CD4-positive, alpha-beta T cell (primary cell): Measurements from ENCODE around the gene IL16. TPM values are rescaled to one million over a fixed set of nuclear protein-coding genes. Genes with fewer than 3 reads are reported as not detected.

Source experiments
- ATAC-seq: fragments of 200-7000 bp; cut with Tn5 transposase; one replicate; pipeline ENCODE4 v1.10.0; 2022; ENCODE audit warnings: mild to moderate bottlenecking; ENCODE audit not compliant: poor library complexity
- CTCF ChIA-PET: fragments of 350-600 bp; sonication (Branson Sonifier 250); formaldehyde crosslinking; loops from one replicate; lab custom pipeline; 2021; ENCODE audit warnings: antibody characterized with exemption, inconsistent platforms; lab: Charles Lee
- POLR2A ChIA-PET: fragments of 350-600 bp; sonication (Branson Sonifier 250); formaldehyde crosslinking; loops from one replicate; lab custom pipeline; 2021; ENCODE audit warnings: antibody characterized with exemption, inconsistent platforms; lab: Charles Lee
- DNase-seq, 14 experiments: peaks; one replicate each; pipeline ENCODE4 v3.0.0-alpha.2; 2013 to 2020; ENCODE audit warnings: mixed read lengths in 2 of 14
- H3K27ac ChIP-seq, 2 donors: one replicate each; pipeline versions ENCODE4 v1.5.1 to v1.7.0; 2013; ENCODE audit warnings: low read length in 2 of 2, low read depth in 1 of 2, mild to moderate bottlenecking in 1 of 2
- H3K27me3 ChIP-seq, 2 experiments: 1 replicate in 1 of 2; 2 replicates in 1 of 2; pipeline versions ENCODE4 v1.6.1 to v1.7.0; 2013; ENCODE audit warnings: low read length in 2 of 2, control low read depth in 1 of 2, mild to moderate bottlenecking in 1 of 2, moderate library complexity in 1 of 2; ENCODE audit not compliant: insufficient read depth in 2 of 2, control insufficient read depth in 1 of 2
- H3K36me3 ChIP-seq: one replicate; pipeline ENCODE4 v1.6.1; 2013; ENCODE audit warnings: low read length, control low read depth; ENCODE audit not compliant: insufficient read depth
- H3K4me1 ChIP-seq: one replicate; pipeline ENCODE4 v1.6.1; 2013; ENCODE audit warnings: low read length, control low read depth; ENCODE audit not compliant: insufficient read depth
- H3K4me3 ChIP-seq: one replicate; pipeline ENCODE4 v1.5.1; 2013; ENCODE audit warnings: mild to moderate bottlenecking, low read length, moderate library complexity
- H3K9me3 ChIP-seq, 2 experiments: 1 replicate in 1 of 2; 2 replicates in 1 of 2; pipeline versions ENCODE4 v1.6.1 to v1.7.0; 2013; ENCODE audit warnings: low read length in 2 of 2, mild to moderate bottlenecking in 2 of 2, control low read depth in 1 of 2, moderate library complexity in 1 of 2; ENCODE audit not compliant: control insufficient read depth in 1 of 2, insufficient read depth in 1 of 2
- H3K27ac Mint-ChIP-seq: one replicate; pipeline ENCODE4 v1.8.0; 2020; ENCODE audit warnings: mixed read lengths
- H3K27me3 Mint-ChIP-seq: one replicate; pipeline ENCODE4 v1.8.0; 2021; ENCODE audit warnings: mixed read lengths
- H3K36me3 Mint-ChIP-seq: one replicate; pipeline ENCODE4 v1.8.0; 2021; ENCODE audit warnings: low read depth, mixed read lengths
- H3K4me1 Mint-ChIP-seq: one replicate; pipeline ENCODE4 v1.8.0; 2021; ENCODE audit warnings: low read depth, mixed read lengths
- H3K4me3 Mint-ChIP-seq: one replicate; pipeline ENCODE4 v1.8.0; 2020; ENCODE audit warnings: mild to moderate bottlenecking, mixed read lengths
- H3K9me3 Mint-ChIP-seq: one replicate; pipeline ENCODE4 v1.8.0; 2020; ENCODE audit warnings: mixed read lengths
- intact Hi-C, 2 experiments: fragments of 100-400 bp; cut with DNase I in 1 of 2; cut with micrococcal nuclease in 1 of 2; formaldehyde crosslinking; loops; one replicate each; pipeline versions ENCODE4 v1.15.1 to v1.9.0; 2023 to 2025; cut with DNase I, micrococcal nuclease
- total RNA-seq, 174 experiments: library from RNA in 2 of 174; stranded (reverse) in 2 of 174; gene quantifications; one replicate each; pipeline ENCODE4 v1.2.3 and lab custom pipeline; 2021 to 2026
- TF ChIP-seq, protein P1 (sequence below): fragments of 200-600 bp; IDR thresholded peaks from one replicate; pipeline ENCODE4 v1.8.0; 2022; ENCODE audit warnings: antibody characterized with exemption, mild to moderate bottlenecking

The IL16 gene
- total RNA-seq, 2 experiments from 2014 or later: 164 to 168 TPM

DNA sequence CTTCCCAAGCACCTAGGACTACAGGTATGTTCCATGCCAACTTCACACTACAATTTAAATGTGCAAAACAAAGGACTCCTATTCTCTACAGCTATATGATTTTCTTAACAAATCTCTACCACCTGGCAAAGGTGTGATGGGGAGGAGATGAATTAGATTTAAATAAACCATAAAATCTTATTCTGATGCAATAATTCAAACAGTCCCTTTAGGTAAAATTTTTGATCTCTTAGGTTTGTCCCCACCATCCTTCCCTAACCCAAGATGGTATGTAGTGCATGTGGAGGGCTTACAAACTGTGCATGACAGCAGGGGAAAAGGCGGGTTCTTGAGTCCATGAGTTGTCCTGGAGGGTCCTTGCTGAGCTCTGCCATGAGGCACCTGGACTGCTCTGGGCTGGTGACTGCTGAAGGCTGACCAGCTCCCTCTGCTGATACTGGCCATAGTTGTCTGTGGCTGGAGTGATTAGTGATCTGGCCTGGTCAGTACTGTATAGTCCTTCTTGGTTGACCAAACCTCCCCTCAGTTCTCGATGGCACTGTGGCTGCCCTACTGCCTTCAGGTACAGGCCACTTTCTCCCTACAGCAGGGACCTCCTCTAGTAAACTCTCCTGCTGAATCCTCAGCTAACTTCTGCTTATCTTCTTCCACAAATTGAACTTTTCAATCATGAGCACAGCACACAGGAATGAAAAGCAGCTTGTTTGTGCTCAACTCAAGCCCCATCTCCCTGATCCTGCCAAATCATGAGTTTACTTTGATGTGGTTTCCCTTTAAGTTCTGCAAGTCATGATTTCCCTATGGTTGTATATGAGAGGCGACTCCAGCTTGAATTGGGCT lies 32.5 kb upstream of the IL16 start:
- Histone ChIP-seq H3K36me3 (no peaks in the 10 kb centered on the region), H3K27me3 (peaks cover 0 to 2% of the 10 kb centered on the region in 2 experiments), H3K9me3 (no peaks in the 10 kb centered on the region), H3K27ac (no peak overlapping the region), H3K4me3 (no peak overlapping the region), H3K4me1 (peaks cover 20% of the 10 kb centered on the region)
- ChIA-PET POLR2A (no interaction called here), CTCF (no interaction called here)
- TF ChIP-seq, protein P1, sequence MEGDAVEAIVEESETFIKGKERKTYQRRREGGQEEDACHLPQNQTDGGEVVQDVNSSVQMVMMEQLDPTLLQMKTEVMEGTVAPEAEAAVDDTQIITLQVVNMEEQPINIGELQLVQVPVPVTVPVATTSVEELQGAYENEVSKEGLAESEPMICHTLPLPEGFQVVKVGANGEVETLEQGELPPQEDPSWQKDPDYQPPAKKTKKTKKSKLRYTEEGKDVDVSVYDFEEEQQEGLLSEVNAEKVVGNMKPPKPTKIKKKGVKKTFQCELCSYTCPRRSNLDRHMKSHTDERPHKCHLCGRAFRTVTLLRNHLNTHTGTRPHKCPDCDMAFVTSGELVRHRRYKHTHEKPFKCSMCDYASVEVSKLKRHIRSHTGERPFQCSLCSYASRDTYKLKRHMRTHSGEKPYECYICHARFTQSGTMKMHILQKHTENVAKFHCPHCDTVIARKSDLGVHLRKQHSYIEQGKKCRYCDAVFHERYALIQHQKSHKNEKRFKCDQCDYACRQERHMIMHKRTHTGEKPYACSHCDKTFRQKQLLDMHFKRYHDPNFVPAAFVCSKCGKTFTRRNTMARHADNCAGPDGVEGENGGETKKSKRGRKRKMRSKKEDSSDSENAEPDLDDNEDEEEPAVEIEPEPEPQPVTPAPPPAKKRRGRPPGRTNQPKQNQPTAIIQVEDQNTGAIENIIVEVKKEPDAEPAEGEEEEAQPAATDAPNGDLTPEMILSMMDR: no peak
- intact Hi-C loops: no loop called here
- Mint-ChIP-seq H3K27ac (no peak overlapping the region), H3K36me3 (no peaks in the 10 kb centered on the region), H3K4me1 (peaks cover 20% of the 10 kb centered on the region), H3K9me3 (no peaks in the 10 kb centered on the region), H3K27me3 (peaks cover 39% of the 10 kb centered on the region), H3K4me3 (no peak overlapping the region)
- ATAC-seq: no peak
- no peak for DNase-seq

DNA sequence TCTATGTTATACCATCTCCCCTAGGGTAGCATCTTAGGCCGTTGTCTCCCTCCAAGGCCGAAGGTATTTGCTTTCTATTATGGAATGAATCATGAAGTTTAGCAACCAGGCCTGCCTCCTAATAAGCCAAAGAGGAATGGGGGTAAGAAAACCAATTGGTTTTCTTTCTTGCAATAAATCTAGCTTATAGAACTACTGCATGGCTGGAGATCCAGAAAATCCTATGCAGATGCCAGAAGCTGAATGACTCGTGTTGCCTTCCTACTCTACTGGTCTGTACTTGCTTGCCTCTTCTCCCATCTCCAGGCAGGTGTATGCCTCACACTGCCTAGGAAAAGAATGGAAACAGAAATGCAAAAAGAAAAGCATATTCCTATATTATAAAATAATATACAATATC lies 31.1 kb upstream of the IL16 start:
- intact Hi-C loops: no loop called here
- no peak overlapping the region for H3K4me3 Mint-ChIP-seq

DNA sequence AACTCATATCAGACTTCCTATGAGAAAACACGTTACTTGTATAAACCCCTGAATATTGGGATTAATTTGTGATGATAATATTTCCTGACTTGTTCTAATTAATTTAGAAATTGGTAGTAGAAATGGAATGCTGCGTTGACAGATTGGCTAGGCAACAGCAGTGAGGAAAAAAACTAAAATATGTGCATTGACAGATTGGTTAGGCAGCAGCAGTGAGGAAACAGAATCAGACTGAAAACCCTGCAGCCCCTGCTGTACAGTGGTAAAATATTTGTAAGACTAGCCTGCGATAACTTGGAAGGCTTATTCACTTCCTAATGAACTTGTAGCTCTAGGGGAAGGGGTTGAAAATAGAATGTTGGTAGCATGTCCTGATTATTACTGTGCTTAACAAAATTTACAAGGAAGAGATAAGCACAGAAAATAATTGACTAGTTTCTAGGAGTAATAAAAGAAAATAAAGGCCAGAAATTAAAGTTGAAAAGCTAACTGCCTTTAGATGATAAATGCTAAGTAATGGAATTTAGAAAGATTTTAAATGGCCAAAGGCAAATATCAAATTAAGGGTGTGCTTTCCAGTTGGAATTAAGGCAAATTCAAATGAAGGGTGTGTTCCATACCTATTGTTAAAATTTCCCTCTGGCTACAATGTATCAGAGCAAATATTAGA lies 29.9 kb upstream of the IL16 start:
- Histone ChIP-seq H3K9me3 (no peaks in the 10 kb centered on the region), H3K27me3 (peaks cover 0 to 4% of the 10 kb centered on the region in 2 experiments), H3K4me3 (no peak overlapping the region), H3K27ac (no peak overlapping the region), H3K36me3 (no peaks in the 10 kb centered on the region), H3K4me1 (peaks cover 8% of the 10 kb centered on the region)
- Mint-ChIP-seq H3K36me3 (no peaks in the 10 kb centered on the region), H3K4me1 (peaks cover 8% of the 10 kb centered on the region), H3K27me3 (peaks cover 29% of the 10 kb centered on the region), H3K27ac (no peak overlapping the region), H3K9me3 (no peaks in the 10 kb centered on the region), H3K4me3 (no peak overlapping the region)
- intact Hi-C loops: no loop called here
- ATAC-seq: no peak
- DNase-seq: no peak
- POLR2A ChIA-PET: no interaction called here
- CTCF ChIA-PET: no interaction called here
- TF ChIP-seq, protein P1: no peak

More for the DNA sequence above, 31.1 kb upstream of the IL16 start:
- CTCF ChIA-PET: no interaction called here
- H3K27ac Mint-ChIP-seq: no peak overlapping the region
- no peak overlapping the region for H3K4me3 ChIP-seq
- H3K27me3 Mint-ChIP-seq: peaks cover 34% of the 10 kb centered on the region
- peaks cover 0 to 4% of the 10 kb centered on the region in 2 experiments for H3K27me3 ChIP-seq
- H3K36me3 Mint-ChIP-seq: no peaks in the 10 kb centered on the region
- H3K9me3 ChIP-seq: no peaks in the 10 kb centered on the region
- no peaks in the 10 kb centered on the region for H3K9me3 Mint-ChIP-seq
- no peaks in the 10 kb centered on the region for H3K36me3 ChIP-seq
- peaks cover 20% of the 10 kb centered on the region for H3K4me1 Mint-ChIP-seq
- ATAC-seq (no peak), DNase-seq (no peak)
- H3K27ac ChIP-seq: no peak overlapping the region
- H3K4me1 ChIP-seq: peaks cover 20% of the 10 kb centered on the region
- POLR2A ChIA-PET: no interaction called here
- TF ChIP-seq, protein P1: no peak
